H7 (cell line): ENCODE measurements around the gene ZNF385A. TPM values are rescaled to one million over a fixed set of nuclear protein-coding genes. Genes with fewer than 3 reads are reported as not detected.

ENCODE experiments used
- DNase-seq: peaks from one replicate; pipeline ENCODE4 v3.0.0; 2012
- H3K27me3 ChIP-seq: 2 replicates; pipeline ENCODE4 v1.6.0; 2011; ENCODE audit warnings: mild to moderate bottlenecking, low read length; ENCODE audit not compliant: control insufficient read depth, insufficient read depth
- H3K36me3 ChIP-seq: replicated peaks from 2 replicates; pipeline ENCODE4 v1.5.1; 2011; ENCODE audit warnings: low read length; ENCODE audit not compliant: control insufficient read depth, insufficient read depth
- H3K4me3 ChIP-seq: 2 replicates; pipeline ENCODE4 v1.5.1; 2011; ENCODE audit warnings: low read depth, mild to moderate bottlenecking, control low read depth, low read length, moderate library complexity; ENCODE audit not compliant: insufficient read depth
- total RNA-seq: library from RNA; depleted of rRNA; stranded (reverse); fragments of >200 nt; shearing (Covaris generic); gene quantifications from 2 replicates; pipeline ENCODE4 v1.2.3, GENCODE V29; 2014

The ZNF385A gene
- total RNA-seq, 1 experiment from 2014 or later: 3.5 TPM

- no peak overlapping the region for H3K4me3 ChIP-seq
- DNase-seq: no peak
- no peaks in the 10 kb centered on the region for H3K27me3 ChIP-seq
- H3K36me3 ChIP-seq: peaks cover 34% of the 10 kb centered on the region
Measured at GRCh38 chr12:54405573-54405972, 21.0 kb upstream of the ZNF385A start.

DNA sequence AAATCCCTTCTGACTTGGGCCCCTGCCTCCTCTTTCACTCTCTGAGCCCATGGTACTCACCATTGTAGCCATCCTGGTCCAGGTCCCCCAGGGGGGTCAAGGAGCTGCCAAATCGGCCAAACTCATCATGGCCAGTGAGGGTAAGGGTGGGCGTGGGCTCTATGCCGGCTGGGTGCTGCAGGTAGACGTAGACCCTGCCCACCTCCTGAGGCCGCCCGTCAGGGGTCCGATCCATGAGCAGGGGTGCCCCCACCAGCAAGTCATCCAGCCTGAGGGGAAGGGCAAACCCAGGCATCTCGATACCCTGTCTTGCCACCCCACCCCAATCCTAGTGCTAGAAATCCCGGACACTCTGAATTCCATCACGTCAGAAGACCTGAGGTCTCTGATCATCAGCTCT, 20.6 kb upstream of the ZNF385A start:
- H3K36me3 ChIP-seq: peaks cover 35% of the 10 kb centered on the region
- no peaks in the 10 kb centered on the region for H3K27me3 ChIP-seq
- H3K4me3 ChIP-seq: no peak overlapping the region
- DNase-seq: no peak

GRCh38 chr12:54404061-54405004, 19.8 kb upstream of the ZNF385A start:
- no peak overlapping the region for H3K4me3 ChIP-seq
- peak; percentile 91 for DNase-seq
- peaks cover 40% of the 10 kb centered on the region for H3K36me3 ChIP-seq
- H3K27me3 ChIP-seq: no peaks in the 10 kb centered on the region

DNA sequence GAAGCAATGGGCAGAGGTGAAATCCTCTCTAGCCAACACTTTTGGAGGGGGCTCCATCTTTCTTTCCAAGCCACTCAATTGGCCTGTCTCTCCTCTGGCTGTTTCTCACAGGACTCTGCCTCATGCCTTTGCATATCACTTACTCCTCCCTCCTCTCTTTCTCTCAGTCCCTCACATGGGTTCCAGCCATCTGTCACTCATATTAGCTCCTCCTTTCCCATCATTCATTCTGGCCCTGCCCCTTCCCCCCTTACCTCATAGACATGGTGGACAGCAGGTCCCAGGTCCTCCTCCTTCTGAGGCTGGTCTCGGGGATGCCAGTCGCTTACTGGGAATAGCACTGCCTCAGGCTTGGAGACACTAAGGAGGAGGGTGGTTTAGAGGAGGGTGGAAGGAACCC, 16.6 kb upstream of the ZNF385A start:
- no peak overlapping the region for H3K4me3 ChIP-seq
- H3K27me3 ChIP-seq: no peaks in the 10 kb centered on the region
- H3K36me3 ChIP-seq: peaks cover 51% of the 10 kb centered on the region
- no peak for DNase-seq

GRCh38 chr12:54398995-54399793, 14.7 kb upstream of the ZNF385A start:
- peaks cover 50% of the 10 kb centered on the region for H3K36me3 ChIP-seq
- H3K27me3 ChIP-seq: no peaks in the 10 kb centered on the region
- no peak overlapping the region for H3K4me3 ChIP-seq
- DNase-seq: peak; percentile 92

DNA sequence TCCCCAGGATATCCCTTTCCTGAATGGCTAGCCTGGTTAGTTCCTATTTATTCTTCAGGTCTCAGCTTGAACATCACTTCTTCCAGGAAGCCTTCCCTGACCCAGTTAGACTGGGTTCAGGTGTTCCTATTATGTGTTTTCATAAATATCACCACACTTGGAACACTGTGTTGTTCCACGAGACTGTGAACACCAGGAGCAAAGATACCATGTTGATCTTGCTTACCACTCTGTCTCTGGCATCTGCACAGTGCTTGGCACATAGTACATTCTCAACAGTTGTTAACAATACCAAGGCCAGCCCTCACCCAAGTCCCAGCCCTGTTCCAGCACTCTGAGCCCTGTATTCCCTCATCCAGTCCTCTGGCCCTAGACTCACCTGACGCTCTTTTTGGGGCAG, 13.7 kb upstream of the ZNF385A start:
- Histone ChIP-seq H3K27me3 (no peaks in the 10 kb centered on the region), H3K36me3 (peaks cover 43% of the 10 kb centered on the region), H3K4me3 (no peak overlapping the region)
- DNase-seq: no peak

GRCh38 chr12:54397157-54397556, 12.6 kb upstream of the ZNF385A start:
- Histone ChIP-seq H3K36me3 (peaks cover 38% of the 10 kb centered on the region), H3K27me3 (peaks cover 3% of the 10 kb centered on the region; the same call in 1 of the 2 replicates), H3K4me3 (no peak overlapping the region)
- no peak for DNase-seq

GRCh38 chr12:54395545-54395944, 11.0 kb upstream of the ZNF385A start:
- H3K4me3 ChIP-seq: no peak overlapping the region
- H3K36me3 ChIP-seq: peaks cover 26% of the 10 kb centered on the region
- no peak for DNase-seq
- peaks cover 3% of the 10 kb centered on the region for H3K27me3 ChIP-seq

DNA sequence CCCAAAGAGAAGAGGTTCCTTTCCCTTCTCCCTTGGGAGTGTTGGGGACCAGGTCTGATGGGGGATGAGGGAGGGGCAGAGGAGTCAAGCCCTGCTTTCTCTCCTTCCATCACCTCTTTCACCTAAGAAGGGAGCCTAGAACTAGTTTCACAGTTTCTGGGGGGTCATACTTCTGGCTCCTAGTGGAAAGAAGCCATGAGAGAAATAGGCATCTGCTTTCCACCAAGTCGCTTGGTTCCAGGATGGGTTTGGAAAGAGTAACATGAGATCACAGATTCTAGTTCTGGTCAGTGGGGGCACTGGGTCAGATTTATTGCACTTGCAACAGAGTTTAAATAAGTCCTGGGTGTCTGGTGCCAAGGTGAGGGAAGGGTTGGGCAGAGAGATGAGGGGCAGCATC, 10.5 kb upstream of the ZNF385A start:
- Histone ChIP-seq H3K36me3 (peaks cover 25% of the 10 kb centered on the region), H3K4me3 (no peak overlapping the region), H3K27me3 (peaks cover 3% of the 10 kb centered on the region)
- DNase-seq: no peak

DNA sequence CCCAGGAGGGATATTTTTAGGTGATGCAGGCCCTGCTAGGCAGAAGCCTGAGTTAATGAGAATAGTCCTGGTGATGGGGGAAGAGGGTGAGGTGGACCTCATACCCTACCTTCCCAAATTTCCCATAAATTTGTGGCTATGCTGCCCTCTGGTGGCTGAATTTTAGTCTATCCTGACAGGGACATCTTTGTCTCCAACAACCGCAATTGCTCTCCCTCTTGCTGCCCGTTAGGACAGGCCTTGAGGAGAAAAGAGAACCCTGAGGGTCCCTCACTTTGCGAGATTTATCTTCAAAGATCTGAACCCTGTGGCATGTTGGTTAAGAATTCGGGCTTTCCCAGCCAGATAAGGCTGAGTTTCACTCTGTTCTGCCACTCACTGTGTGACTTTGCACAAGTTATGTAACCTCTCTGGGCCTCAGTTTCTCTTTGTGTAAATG, 9.8 kb upstream of the ZNF385A start:
- peaks cover 3% of the 10 kb centered on the region for H3K27me3 ChIP-seq
- H3K36me3 ChIP-seq: peaks cover 20% of the 10 kb centered on the region
- no peak overlapping the region for H3K4me3 ChIP-seq
- DNase-seq: peak; percentile 80

DNA sequence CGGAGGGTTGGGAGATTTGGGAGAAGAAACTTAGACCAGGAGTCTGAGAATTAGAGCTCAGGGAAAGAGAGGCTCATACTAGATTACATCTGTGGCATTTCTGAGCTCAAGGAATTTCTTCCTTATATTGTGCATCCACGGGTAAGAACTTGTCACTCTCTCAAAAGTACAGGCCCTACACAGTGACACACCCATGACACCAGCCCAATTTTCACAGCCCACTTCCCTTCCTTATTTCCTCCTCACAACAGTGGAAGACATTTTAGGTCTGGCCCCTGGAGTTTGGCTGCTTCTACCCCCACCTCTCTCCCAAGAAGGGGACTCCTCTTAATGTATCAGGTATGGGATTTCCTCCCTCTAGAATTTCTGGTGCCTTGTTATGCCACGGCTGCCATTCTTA, 9.2 kb upstream of the ZNF385A start:
- Histone ChIP-seq H3K36me3 (peaks cover 19% of the 10 kb centered on the region), H3K27me3 (peaks cover 3% of the 10 kb centered on the region), H3K4me3 (no peak overlapping the region)
- no peak for DNase-seq

- no peak for DNase-seq
- peaks cover 15% of the 10 kb centered on the region for H3K36me3 ChIP-seq
- no peak overlapping the region for H3K4me3 ChIP-seq
- H3K27me3 ChIP-seq: peaks cover 3% of the 10 kb centered on the region
Measured at GRCh38 chr12:54393207-54393609, 8.7 kb upstream of the ZNF385A start.

DNA sequence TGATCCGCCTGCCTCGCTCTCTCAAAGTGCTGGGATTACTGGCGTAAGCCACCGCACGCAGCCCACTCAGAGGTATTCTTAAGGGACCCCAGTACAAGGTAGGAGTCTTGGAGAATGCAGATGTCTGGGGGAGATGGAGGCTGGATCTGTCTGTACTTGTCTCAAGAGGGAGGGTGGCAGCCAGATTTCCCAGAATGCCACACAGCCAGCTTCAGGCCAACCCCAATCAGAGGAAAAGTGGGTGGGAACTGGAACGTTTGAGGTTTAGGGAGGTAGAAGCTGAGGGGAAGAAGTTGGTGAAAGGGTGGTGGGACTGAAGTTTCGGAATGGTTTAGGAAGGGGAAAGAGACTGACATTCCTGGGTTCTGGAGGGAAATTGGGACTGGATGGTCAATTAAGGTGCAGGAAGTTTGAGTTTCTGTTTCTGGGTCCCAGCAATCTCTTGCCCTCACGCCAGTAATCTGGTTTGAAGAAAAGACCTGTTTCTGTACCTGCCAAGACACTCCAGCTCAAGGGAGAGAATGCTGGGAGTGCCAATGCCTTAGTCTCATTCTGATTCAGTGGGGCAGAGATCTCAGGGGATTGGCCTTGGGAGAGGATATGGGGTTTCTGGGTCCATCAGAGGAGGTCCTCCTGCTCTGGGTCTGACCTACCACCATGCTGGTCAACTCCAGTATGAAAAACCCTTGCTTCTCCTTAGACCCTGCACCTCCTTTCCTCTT, 8.1 kb upstream of the ZNF385A start:
- no peak for DNase-seq
- Histone ChIP-seq H3K4me3 (no peak overlapping the region), H3K27me3 (peaks cover 3% of the 10 kb centered on the region), H3K36me3 (peaks cover 11% of the 10 kb centered on the region)
